Transverse colon (tissue), 4 donors: ENCODE results near the gene ATAD3C. TPM values are rescaled to one million over a fixed set of nuclear protein-coding genes. Genes with fewer than 3 reads are reported as not detected.

ENCODE experiments used
- DNase-seq: peaks from one replicate; pipeline ENCODE4 v3.0.0-alpha.2; 2019
- H3K27ac ChIP-seq, 4 donors: fragments of 200-600 bp; sonication (generic); 2 replicates each; pipeline ENCODE4 v1.5.1; 2016 to 2018; ENCODE audit warnings: inconsistent platforms in 4 of 4
- H3K27me3 ChIP-seq: fragments of 200-600 bp; sonication (generic); 2 replicates; pipeline ENCODE4 v1.5.1; 2017; ENCODE audit warnings: inconsistent platforms
- H3K36me3 ChIP-seq, 4 donors: fragments of 200-600 bp; sonication (generic); 2 replicates each; pipeline ENCODE4 v1.5.1; 2017 to 2019; ENCODE audit warnings: inconsistent platforms in 4 of 4
- H3K4me1 ChIP-seq, 4 donors: fragments of 200-600 bp; sonication (generic); 2 replicates each; pipeline ENCODE4 v1.5.1; 2017 to 2020; ENCODE audit warnings: inconsistent platforms in 4 of 4
- H3K4me3 ChIP-seq, 4 donors: fragments of 200-600 bp; sonication (generic); 1 replicate in 1 of 4; 2 replicates in 3 of 4; pipeline versions ENCODE4 v1.5.1 to v1.6.1; 2017 to 2019; ENCODE audit warnings: inconsistent platforms in 4 of 4
- H3K9me3 ChIP-seq, 2 donors: fragments of 200-600 bp; sonication (generic); 2 replicates each; pipeline ENCODE4 v1.5.1; 2017 to 2019; ENCODE audit warnings: inconsistent platforms in 2 of 2
- CTCF ChIP-seq, 5 experiments: fragments of 200-600 bp in 3 of 5; fragments of 450-650 bp in 2 of 5; sonication (generic) in 3 of 5; IDR thresholded peaks; 1 replicate in 2 of 5; 2 replicates in 3 of 5; pipeline ENCODE4 v1.5.1; 2016 to 2017; ENCODE audit warnings: antibody characterized with exemption in 5 of 5, inconsistent platforms in 3 of 5, mild to moderate bottlenecking in 2 of 5, moderate library complexity in 1 of 5
- EP300 ChIP-seq: sonication (generic); formaldehyde crosslinking; IDR thresholded peaks from one replicate; pipeline ENCODE4 v1.6.1; 2017; ENCODE audit warnings: antibody characterized with exemption, low read depth
- POLR2A ChIP-seq: fragments of 450-650 bp; IDR thresholded peaks from one replicate; pipeline ENCODE4 v1.6.1; 2016; ENCODE audit warnings: antibody characterized with exemption, mild to moderate bottlenecking, moderate library complexity
- POLR2AphosphoS5 ChIP-seq, 3 donors: sonication (generic); formaldehyde crosslinking; IDR thresholded peaks; one replicate each; pipeline ENCODE4 v1.6.1; 2016; ENCODE audit warnings: antibody characterized with exemption in 3 of 3
- WGBS, 2 donors: methylation state at CpG; one replicate each; pipeline ENCODE4 v1.1.5; 2018; ENCODE audit warnings: low coverage in 1 of 2; 5-methylcytosine and 5-hydroxymethylcytosine counted together
- in situ Hi-C, 4 donors: fragments of 200-750 bp; cut with MboI; loops; one replicate each; pipeline versions ENCODE4 v1.15.0 to v1.15.1; 2017; ENCODE audit warnings: low sequenced_read_pairs in 3 of 4, low pct_ligation_motif_present in 1 of 4, low pct_unique_long_range_greater_than_20kb in 1 of 4
- intact Hi-C: fragments of 100-400 bp; cut with DNase I; formaldehyde crosslinking; loops from one replicate; pipeline ENCODE4 v1.15.1; 2023; ENCODE audit warnings: low total_unique reads
- total RNA-seq, 4 donors: library from RNA; depleted of rRNA; stranded (reverse); fragments of >200 nt; gene quantifications; one replicate each; pipeline ENCODE4 v1.1.0, GENCODE V29; 2016

ATAD3C gene
- total RNA-seq, 4 donors from 2014 or later = 0.75 to 1.3 (median 1.00) TPM; not detected in 1

DNA sequence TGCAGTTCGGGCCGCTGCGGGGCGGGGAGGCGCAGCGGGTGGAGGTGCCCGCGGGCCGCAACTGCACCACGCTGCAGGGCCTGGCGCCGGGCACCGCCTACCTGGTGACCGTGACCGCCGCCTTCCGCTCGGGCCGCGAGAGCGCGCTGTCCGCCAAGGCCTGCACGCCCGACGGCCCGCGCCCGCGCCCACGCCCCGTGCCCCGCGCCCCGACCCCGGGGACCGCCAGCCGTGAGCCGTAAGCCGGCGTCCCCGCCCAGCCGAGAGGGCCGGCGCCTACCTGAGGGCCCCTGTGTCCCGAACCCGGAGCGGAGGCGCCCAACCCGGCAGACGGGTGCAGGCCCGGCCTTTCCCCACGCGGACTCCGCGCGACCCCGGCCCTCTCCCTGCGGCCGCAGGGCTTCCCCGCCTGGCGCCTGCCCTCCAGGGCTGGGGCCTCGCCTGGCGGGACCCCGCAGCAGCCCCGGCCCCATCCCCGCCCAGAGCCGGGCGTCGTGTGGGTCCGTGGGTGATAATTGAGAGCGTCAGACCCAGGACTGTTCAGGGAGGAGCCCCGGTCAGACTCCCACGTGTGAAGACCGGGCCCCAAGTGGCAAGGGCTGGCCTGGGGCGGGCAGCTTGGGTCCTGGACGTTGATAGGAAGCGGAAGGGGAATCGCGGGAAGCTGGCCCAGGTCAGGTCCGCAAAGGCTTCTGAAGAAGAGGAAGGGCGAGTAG, 9.8 kb upstream of the ATAD3C start:
- Histone ChIP-seq H3K27me3 (no peaks in the 10 kb centered on the region), H3K27ac (no peak overlapping the region), H3K9me3 (no peaks in the 10 kb centered on the region), H3K4me3 (no peak overlapping the region), H3K4me1 (peaks cover 31 to 50% (median 47%) of the 10 kb centered on the region in 4 donors), H3K36me3 (no peaks in the 10 kb centered on the region)
- TF ChIP-seq CTCF (IDR thresholded peaks at IDR 0.05) (no peak), POLR2A (no peak), EP300 (no peak), POLR2AphosphoS5 (IDR thresholded peaks at IDR 0.05) (no peak)
- WGBS, 2 donors = 87 to 100% methylated on average over 6 to 40 of the region's 82 CpGs
- DNase-seq = no peak
- intact Hi-C loops (loop anchor here (5.0 kb wide), 1 partner anchor 37 kb away; no protein-coding TSS in a partner anchor), in situ Hi-C loops (no loop called here)

- peaks cover 26 to 43% (median 41%) of the 10 kb centered on the region in 4 donors for H3K4me1 ChIP-seq
- no peak overlapping the region for H3K4me3 ChIP-seq
- intact Hi-C loops (no loop called here), in situ Hi-C loops (no loop called here)
- no peaks in the 10 kb centered on the region for H3K27me3 ChIP-seq
- WGBS, 2 donors = 74% methylated on average over 23 of the region's 26 CpGs; no CpG with 5 or more reads in 1 of the 2 donors
- no peak for DNase-seq
- H3K9me3 ChIP-seq = no peaks in the 10 kb centered on the region
- no peaks in the 10 kb centered on the region for H3K36me3 ChIP-seq
- TF ChIP-seq CTCF (IDR thresholded peaks at IDR 0.05) = no peak
- TF ChIP-seq POLR2A = no peak
- TF ChIP-seq EP300 = no peak
- TF ChIP-seq POLR2AphosphoS5 (IDR thresholded peaks at IDR 0.05) = no peak
- H3K27ac ChIP-seq = peak overlapping the region in 1 of 4 donors; percentile 57
Measured at GRCh38 chr1:1440262-1441001, 9.1 kb upstream of the ATAD3C start.

- no peak overlapping the region for H3K4me3 ChIP-seq
- in situ Hi-C loops (no loop called here), intact Hi-C loops (no loop called here)
- TF ChIP-seq CTCF (IDR thresholded peaks at IDR 0.05) = peak; percentile 90 to 98 (median 93)
- no peak for TF ChIP-seq EP300
- TF ChIP-seq POLR2AphosphoS5 (IDR thresholded peaks at IDR 0.05) = peak in 2 of 3 donors; percentile 17 to 31
- no peaks in the 10 kb centered on the region for H3K36me3 ChIP-seq
- H3K4me1 ChIP-seq = peaks cover 22 to 38% (median 35%) of the 10 kb centered on the region in 4 donors
- H3K27me3 ChIP-seq = no peaks in the 10 kb centered on the region
- H3K9me3 ChIP-seq = no peaks in the 10 kb centered on the region
- WGBS, 2 donors = 27% methylated on average over 29 of the region's 29 CpGs; no CpG with 5 or more reads in 1 of the 2 donors
- H3K27ac ChIP-seq = peak overlapping the region in 1 of 4 donors; percentile 57
- DNase-seq = peak; percentile 62
Measured at GRCh38 chr1:1441002-1441888, 8.2 kb upstream of the ATAD3C start.
